OCI-LY7 (cell line): ENCODE measurements around the gene HDAC9. TPM values are rescaled to one million over a fixed set of nuclear protein-coding genes. Genes with fewer than 3 reads are reported as not detected.

ENCODE experiments used
- BruUV-seq: library from RNA; stranded (reverse); fragments of 400-500 nt; replicated peaks from 2 replicates; lab custom pipeline; 2021; lab: Mats Ljungman, UMichigan
- CTCF ChIA-PET: fragments of 300-600 bp; sonication (Branson Sonifier 250); formaldehyde crosslinking; loops from one replicate; lab custom pipeline; 2022; ENCODE audit warnings: antibody characterized with exemption; ENCODE audit not compliant: unreplicated experiment; lab: Charles Lee
- POLR2A ChIA-PET: fragments of 300-600 bp; sonication (Branson Sonifier 250); formaldehyde crosslinking; loops from one replicate; lab custom pipeline; 2022; ENCODE audit warnings: antibody characterized with exemption; lab: Charles Lee
- DNase-seq: peaks from one replicate; pipeline ENCODE4 v3.0.0-alpha.2; 2015; ENCODE audit warnings: low spot score
- H2AFZ ChIP-seq: fragments of 200-600 bp; sonication (generic), shearing (Covaris generic); 2 replicates; pipeline ENCODE4 v1.6.1; 2014; ENCODE audit warnings: mild to moderate bottlenecking, antibody characterized with exemption, low read length, moderate library complexity
- H3K27ac ChIP-seq: fragments of 200-600 bp; sonication (generic); 2 replicates; pipeline ENCODE4 v1.5.1; 2014; ENCODE audit warnings: mixed run types, low read depth, mild to moderate bottlenecking, moderate library complexity, low read length, inconsistent platforms; ENCODE audit not compliant: poor library complexity, severe bottlenecking
- H3K36me3 ChIP-seq: fragments of 200-600 bp; sonication (generic); 2 replicates; pipeline ENCODE4 v1.6.1; 2014; ENCODE audit warnings: mild to moderate bottlenecking, antibody characterized with exemption, low read length, moderate library complexity, mixed read lengths; ENCODE audit not compliant: insufficient read depth
- H3K4me1 ChIP-seq: fragments of 200-600 bp; sonication (generic); 2 replicates; pipeline ENCODE4 v1.5.1; 2014; ENCODE audit warnings: mild to moderate bottlenecking, low read length; ENCODE audit not compliant: insufficient read depth, poor library complexity, severe bottlenecking
- H3K4me2 ChIP-seq: fragments of 200-600 bp; sonication (generic); 2 replicates; pipeline ENCODE4 v1.6.1; 2014; ENCODE audit warnings: mild to moderate bottlenecking, low read length
- H3K4me3 ChIP-seq: fragments of 200-600 bp; sonication (generic); 2 replicates; pipeline ENCODE4 v1.5.1; 2014; ENCODE audit warnings: mild to moderate bottlenecking, low read depth, low read length; ENCODE audit not compliant: poor library complexity, severe bottlenecking
- H3K79me2 ChIP-seq: fragments of 200-600 bp; sonication (generic); 2 replicates; pipeline ENCODE4 v1.6.1; 2016; ENCODE audit warnings: low read depth, mild to moderate bottlenecking, low read length, moderate library complexity, mixed read lengths; ENCODE audit not compliant: insufficient read depth
- H3K9me2 ChIP-seq: fragments of 200-600 bp; sonication (generic); 2 replicates; pipeline ENCODE4 v1.6.1; 2016; ENCODE audit warnings: mild to moderate bottlenecking, low read length, mixed read lengths; ENCODE audit not compliant: insufficient read depth
- H3K9me3 ChIP-seq: fragments of 200-600 bp; sonication (generic); 2 replicates; pipeline ENCODE4 v1.6.1; 2014; ENCODE audit warnings: mild to moderate bottlenecking, mixed run types, low read length, mixed read lengths
- H4K20me1 ChIP-seq: fragments of 200-600 bp; sonication (generic); 2 replicates; pipeline ENCODE4 v1.6.1; 2014; ENCODE audit warnings: mild to moderate bottlenecking, antibody characterized with exemption, low read length, moderate library complexity, mixed read lengths; ENCODE audit not compliant: insufficient read depth
- CTCF ChIP-seq: fragments of 200-600 bp; sonication (generic); conservative IDR thresholded peaks from 2 replicates; pipeline ENCODE4 v1.5.1; 2014; ENCODE audit warnings: mild to moderate bottlenecking, antibody characterized with exemption, low read length, moderate library complexity, mixed read lengths
- EZH2phosphoT487 ChIP-seq: fragments of 200-600 bp; sonication (generic); IDR thresholded peaks from 2 replicates; pipeline ENCODE4 v1.6.1; 2018; ENCODE audit warnings: low read depth, borderline replicate concordance, mild to moderate bottlenecking, mixed run types, antibody characterized with exemption, low read length, moderate library complexity, mixed read lengths
- intact Hi-C: fragments of 100-400 bp; cut with micrococcal nuclease; formaldehyde crosslinking; loops from one replicate; pipeline ENCODE4 v1.10.0; 2022; ENCODE audit not compliant: unreplicated experiment
- total RNA-seq, 2 experiments: library from RNA; depleted of rRNA in 1 of 2; stranded (reverse); fragments of >200 nt in 1 of 2; shearing (Covaris generic) in 1 of 2; gene quantifications; 2 replicates each; pipeline ENCODE4 v1.2.3, GENCODE V29; 2014 to 2022

HDAC9 gene
- total RNA-seq, 2 experiments from 2014 or later: 58.8 to 91.7 TPM

DNA sequence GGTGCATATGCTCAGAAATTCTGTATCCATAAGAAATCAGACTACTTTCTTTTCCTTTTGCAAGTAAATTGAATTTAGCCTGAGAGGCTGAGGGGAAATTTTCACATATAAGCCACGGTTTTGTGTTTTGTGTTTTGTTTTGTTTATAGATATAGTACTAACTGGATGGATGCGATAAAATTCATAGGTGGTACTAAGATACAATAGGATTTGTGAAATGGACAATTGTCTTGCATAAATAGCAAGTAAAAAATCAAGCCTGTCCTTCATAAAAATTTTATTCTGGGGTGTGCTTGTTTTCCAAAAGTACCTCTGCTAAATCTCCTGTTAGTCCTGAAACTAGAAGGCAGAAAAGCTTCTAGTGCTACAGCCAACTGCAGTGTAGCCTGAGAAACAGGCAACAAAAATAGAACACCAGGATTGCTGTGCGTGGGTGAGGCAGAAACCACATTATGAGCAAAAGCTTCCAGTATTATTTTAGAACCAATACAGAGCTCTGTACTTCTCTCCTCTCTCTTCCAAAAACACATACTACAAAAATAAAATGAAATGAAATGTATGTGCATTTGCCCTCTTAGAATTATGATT lies 634 bp upstream of the HDAC9 start:
- peak overlapping the region; percentile 93 for H3K4me2 ChIP-seq
- no peak for DNase-seq
- H3K9me3 ChIP-seq: no peaks in the 10 kb centered on the region

DNA sequence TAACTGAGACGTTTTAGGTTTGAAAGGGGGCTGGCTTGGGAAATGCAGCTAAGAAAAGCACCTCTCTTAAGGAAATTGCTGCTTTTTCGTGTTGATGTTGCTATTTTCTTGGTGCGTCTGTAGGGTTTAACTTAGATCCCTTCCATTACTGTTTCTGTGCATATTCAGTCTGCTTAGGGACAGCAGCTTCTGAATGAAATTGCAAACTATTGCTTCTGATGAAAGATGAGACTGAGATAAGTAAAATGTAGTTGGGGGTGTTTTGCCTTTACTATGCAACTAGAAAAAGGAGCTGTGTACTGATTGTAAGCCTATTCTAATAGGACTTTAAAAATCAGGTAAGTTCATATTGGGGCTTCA lies 772 bp downstream of the HDAC9 start:
- no TSS peak for BruUV-seq
- H3K27ac ChIP-seq: peak overlapping the region; percentile 79
- H3K4me2 ChIP-seq: peak overlapping the region; percentile 93
- ChIA-PET CTCF (interaction anchor here (0.9 to 1.6 kb wide), 4 partner anchors 10 to 143 kb away, joined by 4 to 6 read pairs (median 4); no protein-coding TSS in a partner anchor), POLR2A (interaction anchor here (0.6 to 18.1 kb wide), 22 partner anchors 9 to 1546 kb away, joined by 3 to 532 read pairs (median 8); no protein-coding TSS in a partner anchor)
- no peak for TF ChIP-seq EZH2phosphoT487
- H3K4me3 ChIP-seq: peak overlapping the region; percentile 85
- H4K20me1 ChIP-seq: peaks cover 10% of the 10 kb centered on the region; the same call in 1 of the 2 replicates
- H3K9me2 ChIP-seq: no peaks in the 10 kb centered on the region
- peak overlapping the region; percentile 68; the same call in 1 of the 2 replicates for H2AFZ ChIP-seq
- intact Hi-C loops: loop anchor here (1.0 to 10.0 kb wide), 5 partner anchors 24 to 552 kb away; partner anchors contain the start of gene SNX13
- H3K4me1 ChIP-seq: peaks cover 35% of the 10 kb centered on the region
- H3K36me3 ChIP-seq: no peaks in the 10 kb centered on the region
- peaks cover 57% of the 10 kb centered on the region for H3K79me2 ChIP-seq
- H3K9me3 ChIP-seq: no peaks in the 10 kb centered on the region
- no peak for DNase-seq

More for the DNA sequence above, 634 bp upstream of the HDAC9 start:
- BruUV-seq: no TSS peak
- CTCF ChIA-PET: interaction anchor here (0.5 to 1.2 kb wide), 3 partner anchors 25 to 97 kb away, joined by 3 to 5 read pairs (median 4); no protein-coding TSS in a partner anchor
- H3K9me2 ChIP-seq: no peaks in the 10 kb centered on the region
- POLR2A ChIA-PET: interaction anchor here (0.6 to 18.1 kb wide), 15 partner anchors 10 to 680 kb away, joined by 3 to 532 read pairs (median 6); no protein-coding TSS in a partner anchor
- H3K79me2 ChIP-seq: peaks cover 43% of the 10 kb centered on the region
- intact Hi-C loops: loop anchor here (5.0 to 10.0 kb wide), 4 partner anchors 37 to 550 kb away; partner anchors contain the start of gene SNX13
- H3K4me1 ChIP-seq: peaks cover 21% of the 10 kb centered on the region
- peak overlapping the region; percentile 79 for H3K27ac ChIP-seq
- H2AFZ ChIP-seq: peak overlapping the region; percentile 68; the same call in 1 of the 2 replicates
- peaks cover 10% of the 10 kb centered on the region; the same call in 1 of the 2 replicates for H4K20me1 ChIP-seq
- no peaks in the 10 kb centered on the region for H3K36me3 ChIP-seq
- TF ChIP-seq EZH2phosphoT487 (no peak), CTCF (no peak)
- peak overlapping the region; percentile 85 for H3K4me3 ChIP-seq

GRCh38 chr7:18497082-18497481 lies 1.5 kb downstream of the HDAC9 start:
- H3K27ac ChIP-seq: peak overlapping the region; percentile 79
- H3K9me2 ChIP-seq: no peaks in the 10 kb centered on the region
- ChIA-PET POLR2A (interaction anchor here (0.7 to 18.1 kb wide), 27 partner anchors 9 to 171 kb away, joined by 3 to 532 read pairs (median 6); no protein-coding TSS in a partner anchor), CTCF (interaction anchor here (0.7 to 1.6 kb wide), 6 partner anchors 9 to 144 kb away, joined by 3 to 6 read pairs (median 4); no protein-coding TSS in a partner anchor)
- H3K79me2 ChIP-seq: peaks cover 65% of the 10 kb centered on the region
- DNase-seq: no peak
- intact Hi-C loops: loop anchor here (5.0 to 10.0 kb wide), 4 partner anchors 35 to 552 kb away; partner anchors contain the start of gene SNX13
- peaks cover 43% of the 10 kb centered on the region for H3K4me1 ChIP-seq
- H4K20me1 ChIP-seq: peaks cover 10% of the 10 kb centered on the region; the same call in 1 of the 2 replicates
- no peak overlapping the region; the same call in 1 of the 2 replicates for H2AFZ ChIP-seq
- H3K9me3 ChIP-seq: no peaks in the 10 kb centered on the region
- no TSS peak for BruUV-seq
- TF ChIP-seq CTCF: no peak
- no peak for TF ChIP-seq EZH2phosphoT487
- H3K4me3 ChIP-seq: peak overlapping the region; percentile 85
- H3K36me3 ChIP-seq: peaks cover 6% of the 10 kb centered on the region
- H3K4me2 ChIP-seq: peak overlapping the region; percentile 93
